ENCODE results near the gene CFDP1.

The CFDP1 gene

GRCh38 chr16:75401691-75402090 lies 31.6 kb downstream of the CFDP1 start:
- no peak for TF ChIP-seq CTCF (IDR thresholded peaks at IDR 0.05; ENCODE audit: low read depth, low read length)
- H3K4me3 ChIP-seq (ENCODE audit: low read depth, low read length): no peak overlapping the region

GRCh38 chr16:75398333-75398732 lies 35.0 kb downstream of the CFDP1 start:
- H3K4me3 ChIP-seq (ENCODE audit: low read depth, low read length): no peak overlapping the region
- TF ChIP-seq CTCF (IDR thresholded peaks at IDR 0.05; ENCODE audit: low read depth, low read length): no peak

GRCh38 chr16:75394941-75395340 lies 38.4 kb downstream of the CFDP1 start:
- no peak overlapping the region for H3K4me3 ChIP-seq (ENCODE audit: low read depth, low read length)

GRCh38 chr16:75392906-75393305 lies 40.4 kb downstream of the CFDP1 start:
- H3K4me3 ChIP-seq (ENCODE audit: low read depth, low read length): no peak overlapping the region
- no peak for TF ChIP-seq CTCF (IDR thresholded peaks at IDR 0.05; ENCODE audit: low read depth, low read length)

More at GRCh38 chr16:75394941-75395340, 38.4 kb downstream of the CFDP1 start:
- no peak for TF ChIP-seq CTCF (IDR thresholded peaks at IDR 0.05; ENCODE audit: low read depth, low read length)

GRCh38 chr16:75390926-75391653 lies 42.2 kb downstream of the CFDP1 start:
- H3K4me3 ChIP-seq (ENCODE audit: low read depth, low read length): no peak overlapping the region
- no peak for TF ChIP-seq CTCF (IDR thresholded peaks at IDR 0.05; ENCODE audit: low read depth, low read length)

GRCh38 chr16:75389096-75389690 lies 44.1 kb downstream of the CFDP1 start:
- TF ChIP-seq CTCF (IDR thresholded peaks at IDR 0.05; ENCODE audit: low read depth, low read length): no peak
- H3K4me3 ChIP-seq (ENCODE audit: low read depth, low read length): no peak overlapping the region

- no peak overlapping the region for H3K4me3 ChIP-seq (ENCODE audit: low read depth, low read length)
- no peak for TF ChIP-seq CTCF (IDR thresholded peaks at IDR 0.05; ENCODE audit: low read depth, low read length)
Observed at GRCh38 chr16:75387951-75388350, 45.4 kb downstream of the CFDP1 start.

Measured in WI38 (cell line).